Measurements from ENCODE around the gene USH2A. TPM values are rescaled to one million over a fixed set of nuclear protein-coding genes. Genes with fewer than 3 reads are reported as not detected.
"Not testable (repeated sequence)": the region's sequence is repeated elsewhere in the genome, so short reads cannot be mapped to it uniquely, and the experiment has no call there.

The USH2A gene
- total RNA-seq, 4 donors from 2014 or later, result 0.03 to 0.25 TPM; not detected in 2

DNA sequence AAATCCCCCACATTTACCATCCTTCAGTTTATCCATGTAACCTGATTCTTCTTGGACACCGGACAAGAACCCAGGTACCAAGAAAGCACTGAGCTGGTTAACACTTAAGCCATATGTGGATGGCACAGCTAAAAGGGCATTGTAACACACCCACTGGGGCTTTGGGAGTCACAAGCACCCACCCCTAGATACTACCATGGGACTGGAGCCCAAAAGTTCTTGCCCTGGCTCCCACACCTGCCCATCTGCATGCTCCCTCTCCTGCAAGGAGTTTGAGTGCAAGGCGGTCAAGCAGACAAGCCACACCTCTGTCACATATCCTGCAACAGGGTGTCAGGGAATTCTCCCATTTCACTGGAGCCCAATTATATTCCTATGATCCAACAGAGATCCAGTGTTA is 270.1 kb downstream of the USH2A start:
- intact Hi-C loops (cut with DNase I; ENCODE audit: low total_unique reads), result no loop called here

DNA sequence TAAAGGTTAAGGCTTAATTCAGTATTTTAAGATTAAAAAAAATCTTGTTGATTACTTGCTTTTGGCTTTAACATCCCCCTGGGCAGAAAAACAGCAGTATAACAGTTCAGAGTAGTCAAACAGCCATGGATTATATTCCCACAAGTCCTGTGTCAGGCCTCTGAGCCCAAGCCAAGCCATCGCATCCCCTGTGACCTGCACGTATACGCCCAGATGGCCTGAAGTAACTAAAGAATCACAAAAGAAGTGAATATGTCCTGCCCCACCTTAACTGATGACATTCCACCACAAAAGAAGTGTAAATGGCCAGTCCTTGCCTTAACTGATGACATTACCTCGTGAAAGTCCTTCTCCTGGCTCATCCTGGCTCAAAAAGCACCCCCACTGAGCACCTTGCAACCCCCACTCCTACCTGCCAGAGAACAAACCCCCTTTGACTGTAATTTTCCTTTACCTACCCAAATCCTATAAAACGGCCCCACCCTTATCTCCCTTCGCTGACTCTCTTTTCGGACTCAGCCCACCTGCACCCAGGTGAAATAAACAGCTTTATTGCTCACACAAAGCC is 277.7 kb downstream of the USH2A start:
- H3K4me3 ChIP-seq (ENCODE audit: low read depth, poor library complexity, severe bottlenecking); DNase-seq (ENCODE audit: low spot score in 2 of 2); intact Hi-C loops (cut with DNase I; ENCODE audit: low total_unique reads): not testable (repeated sequence)
- 76 to 88% methylated on average over 5 to 7 of the region's 7 CpGs for WGBS, 2 donors

More for the DNA sequence above, 270.1 kb downstream of the USH2A start:
- no peak for TF ChIP-seq POLR2A (IDR thresholded peaks at IDR 0.05)
- TF ChIP-seq, protein P1, sequence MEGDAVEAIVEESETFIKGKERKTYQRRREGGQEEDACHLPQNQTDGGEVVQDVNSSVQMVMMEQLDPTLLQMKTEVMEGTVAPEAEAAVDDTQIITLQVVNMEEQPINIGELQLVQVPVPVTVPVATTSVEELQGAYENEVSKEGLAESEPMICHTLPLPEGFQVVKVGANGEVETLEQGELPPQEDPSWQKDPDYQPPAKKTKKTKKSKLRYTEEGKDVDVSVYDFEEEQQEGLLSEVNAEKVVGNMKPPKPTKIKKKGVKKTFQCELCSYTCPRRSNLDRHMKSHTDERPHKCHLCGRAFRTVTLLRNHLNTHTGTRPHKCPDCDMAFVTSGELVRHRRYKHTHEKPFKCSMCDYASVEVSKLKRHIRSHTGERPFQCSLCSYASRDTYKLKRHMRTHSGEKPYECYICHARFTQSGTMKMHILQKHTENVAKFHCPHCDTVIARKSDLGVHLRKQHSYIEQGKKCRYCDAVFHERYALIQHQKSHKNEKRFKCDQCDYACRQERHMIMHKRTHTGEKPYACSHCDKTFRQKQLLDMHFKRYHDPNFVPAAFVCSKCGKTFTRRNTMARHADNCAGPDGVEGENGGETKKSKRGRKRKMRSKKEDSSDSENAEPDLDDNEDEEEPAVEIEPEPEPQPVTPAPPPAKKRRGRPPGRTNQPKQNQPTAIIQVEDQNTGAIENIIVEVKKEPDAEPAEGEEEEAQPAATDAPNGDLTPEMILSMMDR (IDR thresholded peaks at IDR 0.05), result no peak
- DNase-seq (ENCODE audit: low spot score in 2 of 2), result no peak
- 90 to 93% methylated on average over 2 of the region's 2 CpGs for WGBS, 2 donors
- H3K4me3 ChIP-seq (ENCODE audit: low read depth, poor library complexity, severe bottlenecking), result no peak overlapping the region

DNA sequence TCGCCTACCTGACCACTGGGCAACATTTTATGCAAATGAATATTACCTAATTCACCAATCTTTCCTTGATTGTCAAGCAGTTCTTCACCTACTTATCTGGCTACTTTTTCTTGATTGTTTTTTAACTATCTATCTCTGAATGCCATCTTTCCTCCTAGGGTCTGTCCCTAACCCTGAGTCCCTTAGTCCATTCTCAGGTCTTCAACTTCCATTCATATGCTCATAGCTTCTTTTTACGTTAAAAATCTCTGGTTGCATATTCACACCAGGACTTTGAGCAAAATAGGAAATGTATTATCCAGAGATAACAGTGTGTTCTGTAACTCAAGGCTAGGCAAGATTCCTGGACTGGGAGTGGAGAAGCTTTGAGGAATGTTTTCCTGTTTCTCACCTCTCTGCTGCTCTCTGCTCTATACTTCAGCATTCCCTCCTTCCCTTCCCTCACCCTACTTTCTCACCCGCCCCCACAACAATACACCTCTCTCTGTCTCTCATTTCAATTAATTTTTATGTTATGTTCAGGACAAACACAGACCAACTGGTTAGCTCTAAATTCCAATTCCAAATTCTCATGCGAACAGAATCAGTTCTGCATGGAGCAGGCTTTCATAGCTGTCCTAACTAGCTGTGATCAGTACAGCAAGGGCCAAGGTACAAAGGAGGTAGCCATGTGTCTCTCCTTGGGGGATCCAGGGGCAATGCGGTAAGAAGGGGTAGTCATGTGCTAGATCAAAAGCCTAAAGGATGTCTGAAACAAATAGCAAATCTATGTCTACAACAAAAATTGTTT is 278.4 kb downstream of the USH2A start:
- TF ChIP-seq, protein P1 (IDR thresholded peaks at IDR 0.05), result no peak
- no peak for TF ChIP-seq POLR2A (IDR thresholded peaks at IDR 0.05)
- intact Hi-C loops (cut with DNase I; ENCODE audit: low total_unique reads), result no loop called here
- H3K4me3 ChIP-seq (ENCODE audit: low read depth, poor library complexity, severe bottlenecking), result no peak overlapping the region
- no peak for DNase-seq (ENCODE audit: low spot score in 2 of 2)
- WGBS, 2 donors, result 72 to 78% methylated on average over 5 of the region's 5 CpGs

DNA sequence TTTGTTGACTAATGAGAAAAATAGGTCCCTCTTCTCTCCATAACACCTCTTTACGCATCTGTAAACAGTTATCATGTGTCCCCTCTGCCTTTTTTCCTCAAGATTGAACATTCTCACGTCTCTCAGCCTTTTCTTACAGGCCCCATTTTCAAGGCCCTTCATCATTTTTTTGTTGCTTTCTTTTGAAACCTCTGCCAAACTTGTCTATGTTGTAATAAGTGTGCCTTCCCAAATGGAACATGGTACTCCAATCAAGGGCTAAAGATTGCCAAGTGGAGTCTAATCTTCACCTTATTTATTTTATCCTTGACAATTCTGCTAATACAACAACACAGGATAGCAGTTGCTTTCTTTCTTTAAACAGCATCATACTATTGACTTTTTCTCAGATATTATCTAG is 280.3 kb downstream of the USH2A start:
- intact Hi-C loops (cut with DNase I; ENCODE audit: low total_unique reads), result no loop called here
- TF ChIP-seq, protein P1 (IDR thresholded peaks at IDR 0.05), result no peak
- TF ChIP-seq POLR2A (IDR thresholded peaks at IDR 0.05), result no peak
- 73 to 77% methylated on average over 2 of the region's 2 CpGs for WGBS, 2 donors
- DNase-seq (ENCODE audit: low spot score in 2 of 2), result no peak
- H3K4me3 ChIP-seq (ENCODE audit: low read depth, poor library complexity, severe bottlenecking), result no peak overlapping the region

DNA sequence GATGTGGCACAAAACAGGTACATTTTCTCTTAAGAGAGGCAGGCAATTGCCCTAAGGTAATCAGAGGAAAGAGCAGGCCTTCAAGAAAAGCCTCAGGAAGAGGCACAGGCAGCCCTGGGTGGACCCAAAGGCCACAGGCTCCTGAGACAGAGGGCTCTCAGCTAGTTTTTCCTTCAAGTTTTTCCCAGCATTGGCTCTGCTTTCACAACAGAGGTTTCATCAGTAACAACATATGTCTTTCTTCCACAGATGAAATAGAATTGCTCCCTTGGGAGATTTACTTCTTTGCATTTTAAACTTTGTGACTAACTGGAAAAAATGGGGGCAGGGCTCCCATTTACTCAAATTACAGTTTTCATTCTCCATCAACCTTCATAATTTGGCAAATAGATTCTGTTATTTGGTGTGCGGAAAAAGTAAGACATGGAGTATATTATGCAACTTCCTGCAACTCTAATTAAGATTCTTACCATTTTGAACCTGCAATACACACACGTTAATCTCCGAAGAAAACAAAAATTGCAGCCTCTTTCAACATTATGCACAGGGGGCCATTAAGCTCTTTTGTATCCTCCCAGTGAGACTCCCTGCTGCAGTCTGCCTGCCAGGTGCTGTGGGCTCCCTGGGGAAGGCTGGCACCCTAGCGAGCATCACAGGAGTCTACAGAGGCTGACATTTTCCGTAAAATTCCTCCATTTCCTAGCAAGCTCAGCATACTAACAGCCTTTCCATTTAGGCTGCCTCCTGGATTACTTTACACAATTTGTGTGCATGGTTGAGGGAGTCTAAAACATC is 282.3 kb downstream of the USH2A start:
- 59 to 84% methylated on average over 4 to 5 of the region's 5 CpGs for WGBS, 2 donors

More for the DNA sequence above, 282.3 kb downstream of the USH2A start:
- TF ChIP-seq, protein P1 (IDR thresholded peaks at IDR 0.05), result no peak
- no peak for TF ChIP-seq POLR2A (IDR thresholded peaks at IDR 0.05)
- DNase-seq (ENCODE audit: low spot score in 2 of 2), result no peak
- intact Hi-C loops (cut with DNase I; ENCODE audit: low total_unique reads), result no loop called here
- H3K4me3 ChIP-seq (ENCODE audit: low read depth, poor library complexity, severe bottlenecking), result no peak overlapping the region

Measured in lower leg skin (tissue), 4 donors.